GM12878 (cell line): ENCODE results near the gene PIEZO2. TPM values are rescaled to one million over a fixed set of nuclear protein-coding genes. Genes with fewer than 3 reads are reported as not detected.

Experiments
- ATAC-seq: fragments of 200-7000 bp; cut with Tn5 transposase; 3 replicates; pipeline ENCODE4 v1.9.1; 2020; ENCODE audit warnings: mild to moderate bottlenecking, moderate library complexity
- BruUV-seq: library from RNA; stranded (reverse); fragments of 400-500 nt; replicated peaks from 2 replicates; lab custom pipeline; 2021; lab: Mats Ljungman, UMichigan
- CTCF ChIA-PET: fragments of 300-600 bp; sonication (Branson Sonifier 250); formaldehyde crosslinking; extraction: SDS; loops from one replicate; lab custom pipeline; 2021; ENCODE audit warnings: inconsistent platforms; lab: Yijun Ruan, JAX
- POLR2A ChIA-PET: fragments of 350-600 bp; formaldehyde crosslinking; extraction: SDS; loops from one replicate; lab custom pipeline; 2021; ENCODE audit warnings: inconsistent platforms; lab: Charles Lee
- RAD21 ChIA-PET: fragments of 300-600 bp; sonication (Branson Sonifier 250); formaldehyde crosslinking; loops from one replicate; lab custom pipeline; 2023; ENCODE audit warnings: antibody characterized with exemption; ENCODE audit not compliant: unreplicated experiment; lab: Charles Lee
- SMC1A ChIA-PET: fragments of 300-600 bp; sonication (Branson Sonifier 250); formaldehyde crosslinking; loops from one replicate; lab custom pipeline; 2023; ENCODE audit not compliant: unreplicated experiment, uncharacterized antibody; lab: Charles Lee
- DNase-seq: peaks from one replicate; pipeline ENCODE4 v3.0.0-alpha.2; 2011; ENCODE audit warnings: low read depth, low spot score
- FAIRE-seq: peaks from 3 replicates; lab custom pipeline; 2011; peaks lifted over from hg19 to GRCh38; lab: Jason Lieb, UNC
- H2AFZ ChIP-seq: 2 replicates; pipeline ENCODE4 v1.6.0; 2011; ENCODE audit warnings: low read depth, low read length, control low read depth; ENCODE audit not compliant: control insufficient read depth
- H3K27ac ChIP-seq: 2 replicates; pipeline ENCODE4 v1.5.1; 2011; ENCODE audit warnings: control low read depth; ENCODE audit not compliant: control insufficient read depth, insufficient read depth
- H3K27me3 ChIP-seq, 2 experiments: replicated peaks in 1 of 2; 2 replicates each; pipeline versions ENCODE4 v1.6.0 to v1.6.1; 2011; ENCODE audit warnings: low read length in 1 of 2; ENCODE audit not compliant: control insufficient read depth in 2 of 2, insufficient read depth in 2 of 2
- H3K36me3 ChIP-seq, 2 experiments: 2 replicates each; pipeline ENCODE4 v1.5.1; 2011; ENCODE audit warnings: low read length in 1 of 2; ENCODE audit not compliant: control insufficient read depth in 2 of 2, insufficient read depth in 2 of 2
- H3K4me1 ChIP-seq: 2 replicates; pipeline ENCODE4 v1.6.1; 2011; ENCODE audit warnings: mild to moderate bottlenecking, low read length, moderate library complexity, mixed read lengths; ENCODE audit not compliant: control insufficient read depth, insufficient read depth
- H3K4me2 ChIP-seq: 2 replicates; pipeline ENCODE4 v1.6.0; 2011; ENCODE audit warnings: control low read depth; ENCODE audit not compliant: control insufficient read depth, insufficient read depth
- H3K4me3 ChIP-seq: fragments of 200-600 bp; sonication (generic); 2 replicates; pipeline ENCODE4 v1.5.1; 2016
- H3K79me2 ChIP-seq: 2 replicates; pipeline ENCODE4 v1.6.0; 2011; ENCODE audit warnings: low read length; ENCODE audit not compliant: control insufficient read depth, insufficient read depth
- H3K9ac ChIP-seq: 2 replicates; pipeline ENCODE4 v1.8.0; 2011; ENCODE audit warnings: low read length, control low read depth, mixed read lengths; ENCODE audit not compliant: control insufficient read depth, insufficient read depth
- H3K9me3 ChIP-seq: replicated peaks from 3 replicates; pipeline ENCODE4 v1.5.1; 2011; ENCODE audit warnings: mild to moderate bottlenecking, low read length; ENCODE audit not compliant: control insufficient read depth, insufficient read depth
- H4K20me1 ChIP-seq: 2 replicates; pipeline ENCODE4 v1.6.0; 2011; ENCODE audit not compliant: control insufficient read depth, insufficient read depth
- BACH1 ChIP-seq: fragments of 450-650 bp; IDR thresholded peaks from 2 replicates; pipeline ENCODE4 v1.6.1; 2017; ENCODE audit warnings: mild to moderate bottlenecking, borderline replicate concordance
- CHD4 ChIP-seq: fragments of 200-600 bp; sonication (generic); IDR thresholded peaks from 2 replicates; pipeline ENCODE4 v1.6.1; 2016; ENCODE audit warnings: mild to moderate bottlenecking
- GATAD2B ChIP-seq: fragments of 450-650 bp; conservative IDR thresholded peaks from 2 replicates; pipeline ENCODE4 v1.6.1; 2017; ENCODE audit warnings: low read depth, mild to moderate bottlenecking, moderate library complexity
- HDAC2 ChIP-seq: fragments of 200-600 bp; sonication (generic); IDR thresholded peaks from 2 replicates; pipeline ENCODE4 v1.6.1; 2017
- IRF5 ChIP-seq: fragments of 450-650 bp; IDR thresholded peaks from 2 replicates; pipeline ENCODE4 v1.6.1; 2017; ENCODE audit warnings: borderline replicate concordance
- NFYB ChIP-seq: IDR thresholded peaks from 2 replicates; pipeline ENCODE4 v1.6.1; 2011; ENCODE audit warnings: low read depth, mild to moderate bottlenecking, low read length, improper control_type of control experiment, moderate library complexity; ENCODE audit not compliant: insufficient read depth
- NR2C1 ChIP-seq: fragments of 450-650 bp; IDR thresholded peaks from 2 replicates; pipeline ENCODE4 v1.6.1; 2017; ENCODE audit warnings: antibody characterized with exemption, mild to moderate bottlenecking, moderate library complexity
- RFX5 ChIP-seq: IDR thresholded peaks from 2 replicates; pipeline ENCODE4 v1.6.1; 2011; ENCODE audit warnings: low read depth, low read length, improper control_type of control experiment
- SP1 ChIP-seq: IDR thresholded peaks from one replicate; pipeline ENCODE4 v1.6.1; 2011; ENCODE audit warnings: low read depth, low read length
- TBL1XR1 ChIP-seq: IDR thresholded peaks from 2 replicates; pipeline ENCODE4 v1.6.1; 2012; ENCODE audit warnings: low read depth, low read length, improper control_type of control experiment
- whole genome bisulfite sequencing: methylation state at CpG from one replicate; pipeline ENCODE4 v1.1.6; 2016; ENCODE audit warnings: low lambda C conversion rate; ENCODE audit not compliant: insufficient replicate concordance, insufficient coverage; ENCODE audit errors: missing lambda C conversion rate; 5-methylcytosine and 5-hydroxymethylcytosine counted together
- in situ Hi-C: fragments of 300-500 bp; cut with MboI; formaldehyde crosslinking; loops from 9 replicates; pipeline ENCODE4 v1.14.3; 2018; ENCODE audit warnings: mixed read lengths
- intact Hi-C: fragments of 100-400 bp; cut with micrococcal nuclease; formaldehyde crosslinking; loops from one replicate; pipeline ENCODE4 v1.14.2; 2022; ENCODE audit not compliant: unreplicated experiment
- polyA plus RNA-seq, 11 experiments: library from polyadenylated mRNA; depleted of rRNA in 4 of 11; unstranded in 6 of 11; stranded (reverse) in 5 of 11; fragments of >200 nt; fragmentation: Nextera tagmentation in 4 of 11; fragmentation: Illumina TruSeq in 1 of 11; extraction: Ambion mirVana in 4 of 11; extraction: Trizol in 1 of 11; gene quantifications; 1 replicate in 1 of 11; 2 replicates in 10 of 11; pipeline versions ENCODE4 v1.2.1 to v1.2.3, GENCODE V29; 2011 to 2016; ENCODE audit warnings: inconsistent platforms in 2 of 11, missing spikeins in 2 of 11, low read depth in 1 of 11
- total RNA-seq, 4 experiments: library from RNA; depleted of rRNA in 3 of 4; stranded (reverse); fragments of >200 nt in 3 of 4; fragmentation: Illumina TruSeq in 1 of 4; extraction: Trizol in 1 of 4; gene quantifications; 2 replicates each; pipeline versions ENCODE4 v1.2.1 to v1.2.3, GENCODE V29; 2013 to 2021

PIEZO2 gene
- total and polyA plus RNA-seq, 10 of the 15 experiments (the other 5 are each of a cell fraction or from before 2014, with no cell fraction given), result 6.7 to 42.3 (median 27.4) TPM

DNA sequence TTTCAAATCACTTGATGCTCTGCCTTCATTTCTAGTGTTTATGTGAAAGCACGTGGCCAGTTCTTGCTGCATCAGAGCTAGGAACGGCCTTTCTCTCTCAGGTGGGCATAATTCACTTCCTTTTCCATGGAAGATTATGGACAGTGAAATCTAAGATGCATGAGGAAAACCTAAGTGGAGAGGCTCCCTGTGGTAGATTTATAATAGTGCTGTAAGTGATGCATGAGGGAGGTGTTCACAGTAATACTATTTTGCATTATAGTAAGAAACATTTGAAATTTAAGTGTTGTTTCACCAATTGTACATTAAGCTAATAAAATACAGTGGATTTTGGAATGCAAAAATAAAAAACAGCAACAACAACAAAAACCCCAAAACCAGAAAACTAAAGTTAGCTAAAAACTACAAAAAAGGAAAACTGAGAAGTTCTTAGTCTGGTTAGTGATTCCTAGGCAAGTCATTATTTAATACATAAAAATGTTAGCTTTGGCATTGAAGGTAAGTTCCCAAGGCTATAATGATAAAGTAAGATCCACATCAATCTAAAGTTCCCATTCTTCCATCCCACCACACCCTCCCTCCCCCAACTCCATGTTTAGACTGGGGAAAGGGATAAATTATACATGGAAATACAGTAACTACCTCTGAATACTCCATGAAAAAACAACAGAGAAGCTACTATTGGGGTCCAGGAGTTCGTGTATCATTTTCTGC, 469.7 kb downstream of the PIEZO2 start:
- RAD21 ChIA-PET, result interaction anchor here (1.1 kb wide), 1 partner anchor 120 kb away, joined by 3 read pairs; no protein-coding TSS in a partner anchor
- Histone ChIP-seq H3K4me2 (no peak overlapping the region), H3K36me3 (peaks cover 0 to 6% of the 10 kb centered on the region in 2 experiments; a peak in 2 of 4 replicates), H4K20me1 (no peaks in the 10 kb centered on the region), H3K4me3 (no peak overlapping the region), H2AFZ (no peak overlapping the region), H3K9ac (no peak overlapping the region), H3K79me2 (no peaks in the 10 kb centered on the region), H3K9me3 (no peaks in the 10 kb centered on the region), H3K27me3 (no peaks in the 10 kb centered on the region), H3K4me1 (no peaks in the 10 kb centered on the region), H3K27ac (no peak overlapping the region)
- TF ChIP-seq GATAD2B, result no peak
- TF ChIP-seq TBL1XR1, result no peak
- no peak for TF ChIP-seq RFX5
- no peak for TF ChIP-seq NFYB
- no peak for TF ChIP-seq IRF5
- TF ChIP-seq SP1, result no peak
- no peak for TF ChIP-seq NR2C1
- TF ChIP-seq BACH1, result no peak
- TF ChIP-seq CHD4, result no peak
- no peak for TF ChIP-seq HDAC2
- SMC1A ChIA-PET, result interaction anchor here (2.9 kb wide), 1 partner anchor 21 kb away, joined by 8 read pairs; no protein-coding TSS in a partner anchor
- intact Hi-C loops, result loop anchor here (10.0 kb wide), 1 partner anchor 115 kb away; no protein-coding TSS in a partner anchor
- ATAC-seq (no peak), DNase-seq (no peak), FAIRE-seq (no peak)
- CTCF ChIA-PET, result interaction anchor here (1.0 to 1.3 kb wide), 3 partner anchors 10 to 474 kb away, joined by 3 read pairs; no protein-coding TSS in a partner anchor
- BruUV-seq, result no TSS peak
- POLR2A ChIA-PET, result no interaction called here
- WGBS, result 3% methylated on average over 3 of the region's 3 CpGs
- in situ Hi-C loops, result no loop called here
